GM18868 (cell line): Measurements from ENCODE around the gene PRKCI.
A peak's percentile ranks its signal among the peaks of the same experiment; 100 is the strongest.
"Not testable (repeated sequence)": the region's sequence is repeated elsewhere in the genome, so short reads cannot be mapped to it uniquely, and the experiment has no call there.

Experiments
- ATAC-seq: cut with Tn5 transposase; IDR thresholded peaks from one replicate; pipeline ENCODE4 v1.9.1; 2021; ENCODE audit warnings: mild to moderate bottlenecking, moderate library complexity; ENCODE audit not compliant: unreplicated experiment

PRKCI gene

GRCh38 chr3:170222647-170223541, 670 bp downstream of the PRKCI start:
- ATAC-seq, result peak; percentile 34

DNA sequence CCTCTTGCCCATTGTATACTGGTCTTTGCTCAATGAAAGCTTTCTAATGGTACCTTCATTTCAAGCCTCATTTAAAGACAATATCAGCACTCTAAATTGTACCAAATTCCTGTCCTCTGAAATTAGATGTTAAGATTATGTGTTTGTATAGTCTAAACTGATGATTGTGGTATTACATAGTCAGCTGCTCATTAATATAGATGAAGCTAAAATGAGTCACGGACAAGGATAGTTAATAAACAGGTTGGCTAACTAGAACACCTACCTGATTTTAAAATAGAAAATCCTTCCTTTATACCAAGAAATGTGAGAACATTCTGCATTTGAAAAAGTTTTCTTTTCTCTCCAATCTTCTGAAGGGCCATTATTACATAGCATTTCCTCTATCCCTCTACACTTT, 2.9 kb downstream of the PRKCI start:
- ATAC-seq, result no peak

DNA sequence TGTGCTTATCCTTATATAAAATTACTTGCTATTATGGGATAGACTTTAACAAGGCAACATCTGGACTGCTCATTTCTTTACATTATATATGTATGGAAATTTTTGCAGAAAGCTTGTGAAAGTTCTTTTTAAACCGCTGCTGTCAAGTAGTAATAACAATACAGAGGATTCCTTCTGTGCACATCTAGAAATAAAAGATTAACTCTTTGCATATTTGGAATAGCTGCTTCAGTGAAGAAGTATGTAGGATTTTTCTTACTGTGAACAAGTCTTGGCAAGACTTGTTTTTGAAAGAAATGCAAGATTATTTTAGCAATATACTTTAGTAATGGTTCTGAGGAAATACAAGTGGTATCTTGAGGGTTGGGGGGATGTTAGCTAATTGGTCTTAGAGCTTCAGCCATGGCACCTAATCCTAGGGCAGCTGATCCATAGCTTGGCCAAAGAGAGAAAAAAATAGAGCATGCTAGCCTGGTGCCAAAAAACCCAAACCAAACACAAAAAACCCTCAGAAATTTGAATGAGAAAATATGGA, 4.3 kb downstream of the PRKCI start:
- ATAC-seq, result no peak

DNA sequence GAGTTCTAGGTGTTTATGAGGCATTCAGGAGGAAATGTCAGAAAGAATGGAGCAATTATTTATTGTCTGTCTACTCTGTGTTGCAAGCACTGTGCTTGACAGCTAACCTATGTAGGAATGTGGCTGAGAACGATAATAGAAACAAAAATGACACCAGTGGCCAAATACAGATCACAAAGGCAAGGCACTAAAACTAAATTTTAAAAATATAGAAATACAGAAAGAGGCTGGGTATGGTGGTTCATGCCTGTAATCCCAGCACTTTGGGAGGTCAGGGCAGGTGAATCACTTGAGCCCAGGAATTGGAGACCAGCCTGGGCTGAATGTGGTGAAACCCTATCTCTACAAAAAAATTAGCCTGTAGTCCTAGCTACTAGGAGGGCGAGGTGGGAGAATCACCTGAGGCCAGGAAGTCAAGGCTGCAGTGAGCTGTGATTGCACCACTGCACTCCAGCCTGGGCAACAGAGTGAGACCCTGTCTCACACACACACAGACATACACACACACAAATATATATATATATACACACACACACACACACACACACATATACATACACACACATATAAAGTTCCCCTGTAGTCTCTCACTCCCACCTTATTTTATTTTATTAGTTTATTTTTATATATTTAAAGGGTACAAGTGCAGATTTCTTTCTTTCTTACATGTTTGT, 6.0 kb downstream of the PRKCI start:
- no peak for ATAC-seq

GRCh38 chr3:170232266-170232665, 10.0 kb downstream of the PRKCI start:
- peak; percentile 68 for ATAC-seq

DNA sequence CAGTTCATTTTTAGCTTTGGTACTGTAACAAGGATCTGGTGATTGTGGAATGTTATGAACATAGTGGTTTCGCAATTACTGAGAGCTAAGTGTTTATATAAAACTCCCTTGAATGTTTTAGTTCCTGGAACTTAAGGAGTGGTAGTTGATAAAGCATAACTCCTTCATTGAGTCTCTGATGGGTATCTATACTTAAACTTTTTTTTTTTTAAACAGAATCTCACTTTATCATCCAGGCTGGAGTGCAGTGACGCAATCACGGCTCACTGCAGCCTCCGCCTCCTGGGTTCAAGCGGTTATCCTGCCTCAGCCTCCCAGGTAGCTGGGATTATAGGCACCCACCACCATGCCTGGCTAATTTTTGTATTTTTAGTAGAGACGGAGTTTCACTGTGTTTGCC, 11.3 kb downstream of the PRKCI start:
- no peak for ATAC-seq

DNA sequence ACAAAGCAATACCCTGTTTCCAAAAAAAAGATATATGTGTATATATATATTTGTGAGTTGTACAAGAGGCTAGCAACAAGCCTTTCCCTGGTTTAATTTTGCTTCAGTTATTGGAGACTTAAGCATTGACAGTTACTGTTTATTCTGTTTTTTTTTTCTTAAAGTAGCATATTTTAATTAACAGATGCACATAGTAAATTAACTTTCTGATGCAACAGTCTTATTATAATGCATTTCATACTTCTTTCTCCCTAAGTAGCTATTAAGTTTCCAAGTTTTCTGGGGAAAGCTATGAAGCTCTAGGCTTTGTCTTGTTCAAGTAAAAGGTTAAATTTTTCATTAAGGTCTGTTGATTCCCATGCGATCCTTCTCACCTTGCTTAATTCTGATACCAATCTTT, 17.9 kb downstream of the PRKCI start:
- ATAC-seq, result no peak

DNA sequence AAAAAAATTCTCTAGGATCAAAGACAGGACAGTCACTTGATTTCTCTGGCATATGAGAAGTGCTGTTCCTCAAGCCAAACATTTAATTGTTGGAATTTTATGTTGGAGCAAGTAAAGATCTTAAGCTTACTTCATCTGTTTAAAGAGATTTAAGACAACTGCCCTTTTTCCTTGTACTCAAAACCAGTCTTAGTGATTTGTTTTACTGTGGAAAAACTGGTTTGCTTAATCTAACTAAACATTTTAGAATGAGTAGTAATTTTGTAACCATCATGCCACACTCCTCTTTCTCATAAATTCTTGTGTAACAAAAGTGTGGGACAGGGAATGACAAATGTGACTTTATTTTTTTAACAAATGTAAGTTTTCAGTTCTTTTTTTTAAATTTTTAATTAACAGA, 18.4 kb downstream of the PRKCI start:
- no peak for ATAC-seq

GRCh38 chr3:170244576-170244975, 22.4 kb downstream of the PRKCI start:
- ATAC-seq, result no peak

GRCh38 chr3:170247875-170248274, 25.7 kb downstream of the PRKCI start:
- peak; percentile 30 for ATAC-seq

- no peak for ATAC-seq
Observed at GRCh38 chr3:170256597-170256996, 34.4 kb downstream of the PRKCI start.

GRCh38 chr3:170257145-170257544, 34.9 kb downstream of the PRKCI start:
- peak; percentile 37 for ATAC-seq

- peak; percentile 14 for ATAC-seq
Observed at GRCh38 chr3:170258105-170258487, 35.9 kb downstream of the PRKCI start.

DNA sequence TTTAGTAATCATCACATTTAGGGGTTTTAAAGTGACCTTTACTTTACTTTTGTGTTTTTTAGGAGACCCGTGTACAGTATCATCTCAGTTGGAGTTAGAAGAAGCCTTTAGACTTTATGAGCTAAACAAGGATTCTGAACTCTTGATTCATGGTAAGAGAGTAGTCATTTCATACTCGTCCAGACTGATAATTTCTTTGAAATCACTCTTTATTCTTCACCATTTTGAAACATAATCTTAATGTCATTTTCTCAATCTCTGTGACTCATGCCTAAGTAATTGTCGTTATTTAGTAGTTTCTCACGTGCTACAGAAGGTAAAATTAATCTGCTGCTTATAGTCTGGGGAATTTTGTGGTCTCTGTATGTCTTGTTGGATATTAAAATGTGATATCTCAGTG, 37.7 kb downstream of the PRKCI start:
- no peak for ATAC-seq

DNA sequence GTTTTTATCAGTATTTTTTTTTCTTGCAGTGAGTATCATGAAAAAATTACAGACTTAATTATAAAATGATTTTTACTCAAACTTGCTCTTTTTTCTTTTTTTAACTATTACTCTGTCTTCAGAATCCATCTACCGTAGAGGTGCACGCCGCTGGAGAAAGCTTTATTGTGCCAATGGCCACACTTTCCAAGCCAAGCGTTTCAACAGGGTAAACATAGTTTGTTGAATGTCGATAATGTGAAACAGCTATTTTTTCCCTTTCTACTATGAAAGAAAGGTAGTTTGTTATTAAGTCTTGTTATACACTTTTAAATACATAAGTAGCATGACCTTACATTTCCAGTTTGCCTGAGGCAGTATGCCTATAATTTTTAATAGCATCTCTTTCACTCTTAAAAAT, 45.6 kb downstream of the PRKCI start:
- ATAC-seq, result no peak

GRCh38 chr3:170269673-170270254, 47.5 kb downstream of the PRKCI start:
- not testable (repeated sequence) for ATAC-seq

DNA sequence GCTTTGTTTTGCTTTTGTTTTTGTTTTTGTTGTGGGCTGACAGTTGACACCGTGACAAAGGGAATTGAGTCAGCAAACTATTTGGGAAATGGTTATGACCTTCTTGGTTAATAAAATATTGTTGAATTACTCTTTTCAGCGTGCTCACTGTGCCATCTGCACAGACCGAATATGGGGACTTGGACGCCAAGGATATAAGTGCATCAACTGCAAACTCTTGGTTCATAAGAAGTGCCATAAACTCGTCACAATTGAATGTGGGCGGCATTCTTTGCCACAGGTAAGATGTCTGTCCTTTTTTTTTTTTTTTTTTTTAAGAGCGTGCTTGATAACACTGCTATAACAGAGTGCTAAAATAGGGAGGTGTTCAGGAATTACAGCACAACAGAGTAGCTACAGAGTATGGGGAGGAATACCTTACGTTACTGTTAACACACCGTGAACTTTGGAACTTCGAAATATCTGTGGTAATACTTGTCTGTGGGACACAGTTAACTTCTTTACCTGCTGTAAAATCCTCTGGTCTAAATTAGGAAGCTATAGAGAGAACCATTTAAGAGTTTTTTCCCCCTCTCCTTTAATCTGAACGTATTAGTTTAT, 48.2 kb downstream of the PRKCI start:
- no peak for ATAC-seq

- peak; percentile 46 for ATAC-seq
Observed at GRCh38 chr3:170274641-170275040, 52.4 kb downstream of the PRKCI start.

GRCh38 chr3:170275832-170276231, 53.6 kb downstream of the PRKCI start:
- ATAC-seq, result no peak

- ATAC-seq, result not testable (repeated sequence)
Observed at GRCh38 chr3:170277311-170277710, 55.1 kb downstream of the PRKCI start.
